Muscle layer of duodenum (tissue), 2 donors: ENCODE results near the gene ADCY2.

ENCODE experiments used
- H3K27ac ChIP-seq: one replicate; pipeline ENCODE4 v1.7.0; 2013; ENCODE audit warnings: mild to moderate bottlenecking, low read length
- H3K27me3 ChIP-seq: one replicate; pipeline ENCODE4 v1.7.0; 2013; ENCODE audit warnings: low read depth, mild to moderate bottlenecking, control low read depth, low read length
- H3K36me3 ChIP-seq, 2 donors: one replicate each; pipeline ENCODE4 v1.7.0; 2013; ENCODE audit warnings: low read length in 2 of 2, control low read depth in 1 of 2, mild to moderate bottlenecking in 1 of 2; ENCODE audit not compliant: insufficient read depth in 2 of 2, control insufficient read depth in 1 of 2
- H3K4me1 ChIP-seq, 2 donors: one replicate each; pipeline ENCODE4 v1.7.0; 2013; ENCODE audit warnings: low read length in 2 of 2, mild to moderate bottlenecking in 2 of 2, control low read depth in 1 of 2, moderate library complexity in 1 of 2; ENCODE audit not compliant: insufficient read depth in 2 of 2, control insufficient read depth in 1 of 2
- H3K4me3 ChIP-seq, 2 donors: one replicate each; pipeline ENCODE4 v1.7.0; 2013; ENCODE audit warnings: low read length in 2 of 2, low read depth in 1 of 2, mild to moderate bottlenecking in 1 of 2
- H3K9me3 ChIP-seq, 2 donors: one replicate each; pipeline ENCODE4 v1.7.0; 2013; ENCODE audit warnings: low read length in 2 of 2, control low read depth in 1 of 2, mild to moderate bottlenecking in 1 of 2; ENCODE audit not compliant: control insufficient read depth in 1 of 2
- donor health status: healthy.

The ADCY2 gene

GRCh38 chr5:7446913-7447312 lies 51.0 kb downstream of the ADCY2 start:
- Histone ChIP-seq H3K27ac (no peak overlapping the region), H3K4me3 (no peak overlapping the region), H3K9me3 (no peaks in the 10 kb centered on the region), H3K36me3 (no peaks in the 10 kb centered on the region), H3K27me3 (no peaks in the 10 kb centered on the region), H3K4me1 (no peaks in the 10 kb centered on the region)

GRCh38 chr5:7453947-7454346 lies 58.0 kb downstream of the ADCY2 start:
- H3K4me3 ChIP-seq = no peak overlapping the region
- H3K27ac ChIP-seq = no peak overlapping the region
- H3K36me3 ChIP-seq = no peaks in the 10 kb centered on the region
- H3K9me3 ChIP-seq = no peaks in the 10 kb centered on the region
- H3K27me3 ChIP-seq = no peaks in the 10 kb centered on the region
- no peaks in the 10 kb centered on the region for H3K4me1 ChIP-seq

GRCh38 chr5:7456206-7456605 lies 60.3 kb downstream of the ADCY2 start:
- H3K9me3 ChIP-seq = no peaks in the 10 kb centered on the region
- H3K4me1 ChIP-seq = no peaks in the 10 kb centered on the region
- no peaks in the 10 kb centered on the region for H3K27me3 ChIP-seq
- no peak overlapping the region for H3K4me3 ChIP-seq
- H3K36me3 ChIP-seq = no peaks in the 10 kb centered on the region
- no peak overlapping the region for H3K27ac ChIP-seq

- H3K9me3 ChIP-seq = no peaks in the 10 kb centered on the region
- no peaks in the 10 kb centered on the region for H3K36me3 ChIP-seq
- no peak overlapping the region for H3K4me3 ChIP-seq
- H3K27ac ChIP-seq = no peak overlapping the region
- no peaks in the 10 kb centered on the region for H3K27me3 ChIP-seq
- H3K4me1 ChIP-seq = no peaks in the 10 kb centered on the region
These were observed 65.4 kb downstream of the ADCY2 start for GRCh38 chr5:7461371-7461770.

GRCh38 chr5:7462758-7463157 lies 66.8 kb downstream of the ADCY2 start:
- no peaks in the 10 kb centered on the region for H3K9me3 ChIP-seq
- no peaks in the 10 kb centered on the region for H3K36me3 ChIP-seq
- H3K27ac ChIP-seq = no peak overlapping the region
- H3K27me3 ChIP-seq = no peaks in the 10 kb centered on the region
- no peaks in the 10 kb centered on the region for H3K4me1 ChIP-seq
- H3K4me3 ChIP-seq = no peak overlapping the region

- Histone ChIP-seq H3K4me3 (no peak overlapping the region), H3K4me1 (no peaks in the 10 kb centered on the region), H3K36me3 (no peaks in the 10 kb centered on the region), H3K9me3 (no peaks in the 10 kb centered on the region), H3K27me3 (no peaks in the 10 kb centered on the region), H3K27ac (no peak overlapping the region)
These were observed 68.2 kb downstream of the ADCY2 start for GRCh38 chr5:7464182-7464581.

- H3K4me3 ChIP-seq = no peak overlapping the region
- H3K27ac ChIP-seq = no peak overlapping the region
- H3K4me1 ChIP-seq = no peaks in the 10 kb centered on the region
- no peaks in the 10 kb centered on the region for H3K36me3 ChIP-seq
- H3K9me3 ChIP-seq = peaks cover 0 to 3% of the 10 kb centered on the region in 2 donors
- no peaks in the 10 kb centered on the region for H3K27me3 ChIP-seq
These were observed 71.2 kb downstream of the ADCY2 start for GRCh38 chr5:7467179-7467578.

GRCh38 chr5:7468742-7469141 lies 72.8 kb downstream of the ADCY2 start:
- Histone ChIP-seq H3K9me3 (peaks cover 0 to 3% of the 10 kb centered on the region in 2 donors), H3K4me3 (no peak overlapping the region), H3K4me1 (no peaks in the 10 kb centered on the region), H3K27me3 (no peaks in the 10 kb centered on the region), H3K36me3 (no peaks in the 10 kb centered on the region), H3K27ac (no peak overlapping the region)

- Histone ChIP-seq H3K36me3 (no peaks in the 10 kb centered on the region), H3K9me3 (peaks cover 0 to 3% of the 10 kb centered on the region in 2 donors), H3K4me1 (no peaks in the 10 kb centered on the region), H3K27me3 (no peaks in the 10 kb centered on the region), H3K4me3 (no peak overlapping the region), H3K27ac (no peak overlapping the region)
These were observed 75.8 kb downstream of the ADCY2 start for GRCh38 chr5:7471710-7472109.

GRCh38 chr5:7473115-7473514 lies 77.2 kb downstream of the ADCY2 start:
- H3K27ac ChIP-seq = no peak overlapping the region
- no peaks in the 10 kb centered on the region for H3K4me1 ChIP-seq
- peaks cover 0 to 3% of the 10 kb centered on the region in 2 donors for H3K9me3 ChIP-seq
- H3K36me3 ChIP-seq = no peaks in the 10 kb centered on the region
- no peak overlapping the region for H3K4me3 ChIP-seq
- no peaks in the 10 kb centered on the region for H3K27me3 ChIP-seq

GRCh38 chr5:7473668-7474215 lies 77.8 kb downstream of the ADCY2 start:
- Histone ChIP-seq H3K27me3 (no peaks in the 10 kb centered on the region), H3K4me3 (no peak overlapping the region), H3K9me3 (peaks cover 0 to 3% of the 10 kb centered on the region in 2 donors), H3K4me1 (no peaks in the 10 kb centered on the region), H3K36me3 (no peaks in the 10 kb centered on the region), H3K27ac (no peak overlapping the region)

- no peak overlapping the region for H3K27ac ChIP-seq
- H3K9me3 ChIP-seq = peaks cover 0 to 3% of the 10 kb centered on the region in 2 donors
- H3K4me1 ChIP-seq = no peaks in the 10 kb centered on the region
- H3K36me3 ChIP-seq = no peaks in the 10 kb centered on the region
- H3K4me3 ChIP-seq = no peak overlapping the region
- H3K27me3 ChIP-seq = no peaks in the 10 kb centered on the region
These were observed 79.0 kb downstream of the ADCY2 start for GRCh38 chr5:7474821-7475403.
